ENCODE results near the gene WWTR1. TPM values are rescaled to one million over a fixed set of nuclear protein-coding genes. Genes with fewer than 3 reads are reported as not detected.

Gene WWTR1
- polyA plus RNA-seq, 1 donor (not counting 4 experiments of a cell fraction or from before 2014, with no cell fraction given), result 77.3 TPM

- no peaks in the 10 kb centered on the region for H3K9me1 ChIP-seq (ENCODE audit: control insufficient read depth, extremely low read depth, insufficient read depth, low read length)
- no peaks in the 10 kb centered on the region for H3K79me2 ChIP-seq (ENCODE audit: control insufficient read depth, insufficient read depth, low read length)
- H4K20me1 ChIP-seq (ENCODE audit: control insufficient read depth, extremely low read depth, insufficient read depth, low read length), result no peaks in the 10 kb centered on the region
- no peak overlapping the region for H3K27ac ChIP-seq (ENCODE audit: control insufficient read depth, insufficient read depth, low read length)
- no peaks in the 10 kb centered on the region for H3K27me3 ChIP-seq (ENCODE audit: control insufficient read depth, extremely low read depth, insufficient read depth, low read length)
- no peaks in the 10 kb centered on the region for H3K4me1 ChIP-seq (ENCODE audit: control insufficient read depth, extremely low read depth, insufficient read depth, low read length)
- H3K4me3 ChIP-seq (ENCODE audit: control insufficient read depth in 2 of 3, extremely low read depth in 1 of 3, insufficient read depth in 2 of 3, low read depth in 1 of 3, low read length in 3 of 3), result no peak overlapping the region
- no peaks in the 10 kb centered on the region for H3K36me3 ChIP-seq (ENCODE audit: control insufficient read depth in 2 of 2, extremely low read depth in 1 of 2, insufficient read depth in 2 of 2, low read length in 2 of 2)
- dilution Hi-C loops (cut with MboI; ENCODE audit: extremely low pct_ligation_motif_present, low sequenced_read_pairs), result no loop called here
- no peak for FAIRE-seq
- no peak for TF ChIP-seq EZH2 (IDR thresholded peaks at IDR 0.05; ENCODE audit: low read length)
- H3K9ac ChIP-seq (ENCODE audit: control insufficient read depth, extremely low read depth, insufficient read depth, low read length), result no peak overlapping the region
- no peak overlapping the region for H2AFZ ChIP-seq (ENCODE audit: control insufficient read depth, low read length)
- no peak overlapping the region for H3K4me2 ChIP-seq (ENCODE audit: control insufficient read depth, extremely low read depth, insufficient read depth, low read depth, low read length)
- H3K9me3 ChIP-seq (ENCODE audit: control insufficient read depth, low read depth, low read length), result no peaks in the 10 kb centered on the region
- DNase-seq (ENCODE audit: low read depth, low spot score), result no peak
Measured at GRCh38 chr3:149506540-149506939, 151.3 kb downstream of the WWTR1 start.

DNA sequence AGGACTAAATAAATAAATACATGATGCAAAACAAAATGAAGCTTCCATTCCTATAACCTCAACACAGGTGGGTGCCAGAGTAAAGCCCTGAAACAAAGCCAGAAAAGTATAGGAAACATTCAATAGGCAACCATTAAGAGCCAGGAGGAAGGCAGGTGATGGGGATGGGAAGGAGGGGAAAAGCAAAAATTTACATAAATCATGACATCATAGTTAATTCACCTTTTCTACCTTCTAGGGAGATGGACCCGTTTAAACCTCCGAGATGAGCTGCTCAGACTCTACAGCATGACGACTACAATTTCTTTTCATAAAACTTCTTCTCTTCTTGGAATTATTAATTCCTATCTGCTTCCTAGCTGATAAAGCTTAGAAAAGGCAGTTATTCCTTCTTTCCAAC, 155.4 kb downstream of the WWTR1 start:
- no peaks in the 10 kb centered on the region for H3K9me1 ChIP-seq (ENCODE audit: control insufficient read depth, extremely low read depth, insufficient read depth, low read length)
- no peak overlapping the region for H3K27ac ChIP-seq (ENCODE audit: control insufficient read depth, insufficient read depth, low read length)

More for the DNA sequence above, 155.4 kb downstream of the WWTR1 start:
- Histone ChIP-seq H3K4me1 (ENCODE audit: control insufficient read depth, extremely low read depth, insufficient read depth, low read length) (no peaks in the 10 kb centered on the region), H3K4me2 (ENCODE audit: control insufficient read depth, extremely low read depth, insufficient read depth, low read depth, low read length) (no peak overlapping the region), H4K20me1 (ENCODE audit: control insufficient read depth, extremely low read depth, insufficient read depth, low read length) (no peaks in the 10 kb centered on the region), H3K9ac (ENCODE audit: control insufficient read depth, extremely low read depth, insufficient read depth, low read length) (no peak overlapping the region), H3K9me3 (ENCODE audit: control insufficient read depth, low read depth, low read length) (no peaks in the 10 kb centered on the region), H3K27me3 (ENCODE audit: control insufficient read depth, extremely low read depth, insufficient read depth, low read length) (no peaks in the 10 kb centered on the region), H2AFZ (ENCODE audit: control insufficient read depth, low read length) (no peak overlapping the region), H3K36me3 (ENCODE audit: control insufficient read depth in 2 of 2, extremely low read depth in 1 of 2, insufficient read depth in 2 of 2, low read length in 2 of 2) (no peaks in the 10 kb centered on the region), H3K4me3 (ENCODE audit: control insufficient read depth in 2 of 3, extremely low read depth in 1 of 3, insufficient read depth in 2 of 3, low read depth in 1 of 3, low read length in 3 of 3) (no peak overlapping the region), H3K79me2 (ENCODE audit: control insufficient read depth, insufficient read depth, low read length) (no peaks in the 10 kb centered on the region)
- dilution Hi-C loops (cut with MboI; ENCODE audit: extremely low pct_ligation_motif_present, low sequenced_read_pairs), result no loop called here
- TF ChIP-seq, protein P1, sequence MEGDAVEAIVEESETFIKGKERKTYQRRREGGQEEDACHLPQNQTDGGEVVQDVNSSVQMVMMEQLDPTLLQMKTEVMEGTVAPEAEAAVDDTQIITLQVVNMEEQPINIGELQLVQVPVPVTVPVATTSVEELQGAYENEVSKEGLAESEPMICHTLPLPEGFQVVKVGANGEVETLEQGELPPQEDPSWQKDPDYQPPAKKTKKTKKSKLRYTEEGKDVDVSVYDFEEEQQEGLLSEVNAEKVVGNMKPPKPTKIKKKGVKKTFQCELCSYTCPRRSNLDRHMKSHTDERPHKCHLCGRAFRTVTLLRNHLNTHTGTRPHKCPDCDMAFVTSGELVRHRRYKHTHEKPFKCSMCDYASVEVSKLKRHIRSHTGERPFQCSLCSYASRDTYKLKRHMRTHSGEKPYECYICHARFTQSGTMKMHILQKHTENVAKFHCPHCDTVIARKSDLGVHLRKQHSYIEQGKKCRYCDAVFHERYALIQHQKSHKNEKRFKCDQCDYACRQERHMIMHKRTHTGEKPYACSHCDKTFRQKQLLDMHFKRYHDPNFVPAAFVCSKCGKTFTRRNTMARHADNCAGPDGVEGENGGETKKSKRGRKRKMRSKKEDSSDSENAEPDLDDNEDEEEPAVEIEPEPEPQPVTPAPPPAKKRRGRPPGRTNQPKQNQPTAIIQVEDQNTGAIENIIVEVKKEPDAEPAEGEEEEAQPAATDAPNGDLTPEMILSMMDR (optimal IDR thresholded peaks at IDR 0.05 in 1 of 3, IDR thresholded peaks at IDR 0.05 in 1 of 3, conservative IDR thresholded peaks at IDR 0.05 in 1 of 3; ENCODE audit: extremely low read depth in 1 of 3, insufficient read depth in 2 of 3, low read length in 3 of 3), result no peak
- TF ChIP-seq EZH2 (IDR thresholded peaks at IDR 0.05; ENCODE audit: low read length), result no peak
- DNase-seq (ENCODE audit: low read depth, low spot score) (no peak), FAIRE-seq (no peak)
